Loucy (cell line): ENCODE results near the gene PSEN2.

Source experiments
- H2AFZ ChIP-seq: fragments of 200-600 bp; sonication (generic); 2 replicates; pipeline ENCODE4 v1.6.0; 2016; ENCODE audit warnings: antibody characterized with exemption, mild to moderate bottlenecking, low read length, moderate library complexity
- H3F3A ChIP-seq: fragments of 200-600 bp; 2 replicates; pipeline ENCODE4 v1.6.0; 2016; ENCODE audit warnings: antibody characterized with exemption, low read depth, mild to moderate bottlenecking
- H3K27me3 ChIP-seq: fragments of 200-600 bp; sonication (generic); 2 replicates; pipeline ENCODE4 v1.6.1; 2014; ENCODE audit warnings: low read length, mild to moderate bottlenecking; ENCODE audit not compliant: insufficient read depth, poor library complexity, severe bottlenecking
- H3K36me3 ChIP-seq: fragments of 200-600 bp; sonication (generic); 2 replicates; pipeline ENCODE4 v1.6.1; 2016; ENCODE audit warnings: low read length; ENCODE audit not compliant: insufficient read depth
- H3K4me1 ChIP-seq: fragments of 200-600 bp; sonication (generic); 2 replicates; pipeline ENCODE4 v1.5.1; 2014; ENCODE audit warnings: low read length, mild to moderate bottlenecking; ENCODE audit not compliant: insufficient read depth, poor library complexity, severe bottlenecking
- H3K4me2 ChIP-seq: fragments of 200-600 bp; sonication (generic); 2 replicates; pipeline ENCODE4 v1.6.0; 2014; ENCODE audit warnings: antibody characterized with exemption, low read length, low read depth, mild to moderate bottlenecking; ENCODE audit not compliant: poor library complexity, severe bottlenecking
- H3K4me3 ChIP-seq: fragments of 200-600 bp; sonication (generic); 2 replicates; pipeline ENCODE4 v1.5.1; 2014; ENCODE audit warnings: low read length, mild to moderate bottlenecking, mixed read lengths; ENCODE audit not compliant: poor library complexity, severe bottlenecking
- H3K79me2 ChIP-seq: fragments of 200-600 bp; sonication (generic); 2 replicates; pipeline ENCODE4 v1.6.1; 2014; ENCODE audit warnings: low read length; ENCODE audit not compliant: insufficient read depth
- H3K9ac ChIP-seq: fragments of 200-600 bp; sonication (generic); 2 replicates; pipeline ENCODE4 v1.6.0; 2014; ENCODE audit warnings: mild to moderate bottlenecking, low read depth, low read length, moderate library complexity; ENCODE audit not compliant: poor library complexity, severe bottlenecking
- H3K9me2 ChIP-seq: fragments of 200-600 bp; sonication (generic); replicated peaks from 2 replicates; pipeline ENCODE4 v1.6.1; 2016; ENCODE audit warnings: low read depth, low read length, mixed read lengths
- H3K9me3 ChIP-seq: fragments of 200-600 bp; sonication (generic); 2 replicates; pipeline ENCODE4 v1.6.1; 2014; ENCODE audit warnings: mild to moderate bottlenecking, antibody characterized with exemption, low read length, low read depth; ENCODE audit not compliant: insufficient read depth
- H4K20me1 ChIP-seq: fragments of 200-600 bp; sonication (generic); 2 replicates; pipeline ENCODE4 v1.6.0; 2014; ENCODE audit warnings: antibody characterized with exemption, low read length, mild to moderate bottlenecking; ENCODE audit not compliant: insufficient read depth, poor library complexity, severe bottlenecking
- CTCF ChIP-seq: fragments of 200-600 bp; sonication (generic); conservative IDR thresholded peaks from 2 replicates; pipeline ENCODE4 v1.5.1; 2014; ENCODE audit warnings: mild to moderate bottlenecking, antibody characterized with exemption, low read length
- EZH2phosphoT487 ChIP-seq: fragments of 200-600 bp; IDR thresholded peaks from 2 replicates; pipeline ENCODE4 v1.6.1; 2018; ENCODE audit warnings: antibody characterized with exemption, mild to moderate bottlenecking, moderate library complexity, borderline replicate concordance

PSEN2 gene

GRCh38 chr1:226895644-226896043, 25.2 kb downstream of the PSEN2 start:
- H3K36me3 ChIP-seq = no peaks in the 10 kb centered on the region
- H3K9me3 ChIP-seq = no peaks in the 10 kb centered on the region
- no peaks in the 10 kb centered on the region for H4K20me1 ChIP-seq
- H3K4me1 ChIP-seq = peaks cover 10% of the 10 kb centered on the region
- H3K9ac ChIP-seq = no peak overlapping the region
- H3F3A ChIP-seq = no peaks in the 10 kb centered on the region
- H3K9me2 ChIP-seq = no peaks in the 10 kb centered on the region
- no peaks in the 10 kb centered on the region for H3K27me3 ChIP-seq
- no peak overlapping the region for H2AFZ ChIP-seq
- H3K79me2 ChIP-seq = no peaks in the 10 kb centered on the region
- no peak overlapping the region for H3K4me2 ChIP-seq
- H3K4me3 ChIP-seq = no peak overlapping the region
- no peak for TF ChIP-seq CTCF
- no peak for TF ChIP-seq EZH2phosphoT487

GRCh38 chr1:226898246-226898645, 27.8 kb downstream of the PSEN2 start:
- no peak overlapping the region for H3K4me2 ChIP-seq
- no peak overlapping the region for H3K4me3 ChIP-seq
- H3K27me3 ChIP-seq = no peaks in the 10 kb centered on the region
- TF ChIP-seq CTCF (no peak), EZH2phosphoT487 (no peak)
- no peaks in the 10 kb centered on the region for H3F3A ChIP-seq
- H3K36me3 ChIP-seq = no peaks in the 10 kb centered on the region
- no peak overlapping the region for H3K9ac ChIP-seq
- no peaks in the 10 kb centered on the region for H3K4me1 ChIP-seq
- H3K9me2 ChIP-seq = no peaks in the 10 kb centered on the region
- no peaks in the 10 kb centered on the region for H3K9me3 ChIP-seq
- H2AFZ ChIP-seq = no peak overlapping the region
- no peaks in the 10 kb centered on the region for H4K20me1 ChIP-seq
- no peaks in the 10 kb centered on the region for H3K79me2 ChIP-seq

- TF ChIP-seq EZH2phosphoT487 (no peak), CTCF (no peak)
- no peaks in the 10 kb centered on the region for H4K20me1 ChIP-seq
- H3K9ac ChIP-seq = no peak overlapping the region
- H3F3A ChIP-seq = no peaks in the 10 kb centered on the region
- no peak overlapping the region for H2AFZ ChIP-seq
- no peaks in the 10 kb centered on the region for H3K36me3 ChIP-seq
- no peaks in the 10 kb centered on the region for H3K9me2 ChIP-seq
- no peak overlapping the region for H3K4me3 ChIP-seq
- no peaks in the 10 kb centered on the region for H3K9me3 ChIP-seq
- H3K79me2 ChIP-seq = no peaks in the 10 kb centered on the region
- no peaks in the 10 kb centered on the region for H3K4me1 ChIP-seq
- H3K4me2 ChIP-seq = no peak overlapping the region
- no peaks in the 10 kb centered on the region for H3K27me3 ChIP-seq
Observed at GRCh38 chr1:226901421-226901820, 31.0 kb downstream of the PSEN2 start.
